Smooth muscle cell (in vitro differentiated cells): ENCODE results near the gene NUCKS1. TPM values are rescaled to one million over a fixed set of nuclear protein-coding genes. Genes with fewer than 3 reads are reported as not detected.

Source experiments
- DNase-seq: peaks from one replicate; lab custom pipeline; 2025; ENCODE audit not compliant: unreplicated experiment; lab: John Stamatoyannopoulos, UW
- H2AFZ ChIP-seq: fragments of 200-600 bp; sonication (generic); 2 replicates; pipeline ENCODE4 v1.6.0; 2016; ENCODE audit warnings: antibody characterized with exemption, low read depth, mild to moderate bottlenecking
- H3F3A ChIP-seq: fragments of 200-600 bp; sonication (generic); 2 replicates; pipeline ENCODE4 v1.6.0; 2017; ENCODE audit warnings: antibody characterized with exemption, low read depth
- H3K27ac ChIP-seq: fragments of 200-600 bp; sonication (generic); 2 replicates; pipeline ENCODE4 v1.5.1; 2016; ENCODE audit warnings: low read depth, mild to moderate bottlenecking
- H3K27me3 ChIP-seq: fragments of 200-600 bp; sonication (generic); 2 replicates; pipeline ENCODE4 v1.6.1; 2016; ENCODE audit warnings: low read depth, mild to moderate bottlenecking
- H3K36me3 ChIP-seq: fragments of 200-600 bp; sonication (generic); 2 replicates; pipeline ENCODE4 v1.5.1; 2016; ENCODE audit warnings: low read depth
- H3K4me1 ChIP-seq: fragments of 200-600 bp; sonication (generic); 2 replicates; pipeline ENCODE4 v1.5.1; 2016; ENCODE audit warnings: low read depth
- H3K4me2 ChIP-seq: fragments of 200-600 bp; sonication (generic); 2 replicates; pipeline ENCODE4 v1.6.0; 2016; ENCODE audit warnings: mild to moderate bottlenecking
- H3K4me3 ChIP-seq: fragments of 200-600 bp; sonication (generic); 2 replicates; pipeline ENCODE4 v1.5.1; 2016; ENCODE audit warnings: mild to moderate bottlenecking
- H3K79me2 ChIP-seq: fragments of 200-600 bp; sonication (generic); 2 replicates; pipeline ENCODE4 v1.6.0; 2016; ENCODE audit warnings: low read depth, mild to moderate bottlenecking
- H3K9ac ChIP-seq: fragments of 200-600 bp; sonication (generic); 2 replicates; pipeline ENCODE4 v1.6.0; 2016; ENCODE audit warnings: low read depth
- H3K9me3 ChIP-seq: fragments of 200-600 bp; sonication (generic); replicated peaks from 2 replicates; pipeline ENCODE4 v1.5.1; 2016; ENCODE audit warnings: low read depth
- H4K20me1 ChIP-seq: fragments of 200-600 bp; sonication (generic); 2 replicates; pipeline ENCODE4 v1.6.0; 2016; ENCODE audit warnings: low read depth
- CTCF ChIP-seq: fragments of 200-600 bp; sonication (generic); IDR thresholded peaks from 2 replicates; pipeline ENCODE4 v1.5.1; 2017; ENCODE audit warnings: borderline replicate concordance, mild to moderate bottlenecking, antibody characterized with exemption; ENCODE audit not compliant: insufficient read depth, poor library complexity, severe bottlenecking
- WGBS: methylation state at CpG from one replicate; pipeline ENCODE4 v1.1.7; 2016; ENCODE audit warnings: low lambda C conversion rate; 5-methylcytosine and 5-hydroxymethylcytosine counted together
- polyA plus RNA-seq: library from polyadenylated mRNA; unstranded; fragments of >200 nt; fragmentation: Nextera tagmentation; extraction: Ambion mirVana; gene quantifications from 2 replicates; pipeline ENCODE4 v1.2.1, GENCODE V29; 2016
- total RNA-seq: library from RNA; depleted of rRNA; stranded (reverse); fragments of >200 nt; gene quantifications from 2 replicates; pipeline ENCODE4 v1.2.3, GENCODE V29; 2014

The NUCKS1 gene
- total and polyA plus RNA-seq, 2 experiments from 2014 or later = 29.1 to 139 TPM

- no peak overlapping the region for H2AFZ ChIP-seq
- no peaks in the 10 kb centered on the region for H3K9me3 ChIP-seq
- H3K27me3 ChIP-seq = no peaks in the 10 kb centered on the region
- no peak overlapping the region for H3K4me3 ChIP-seq
- no peaks in the 10 kb centered on the region for H3K4me1 ChIP-seq
- WGBS = 76% methylated on average over 5 of the region's 5 CpGs
- H3F3A ChIP-seq = no peaks in the 10 kb centered on the region
- no peaks in the 10 kb centered on the region for H3K36me3 ChIP-seq
- no peak overlapping the region for H3K4me2 ChIP-seq
- no peaks in the 10 kb centered on the region for H3K79me2 ChIP-seq
- H3K9ac ChIP-seq = no peak overlapping the region
- no peak for TF ChIP-seq CTCF
- H4K20me1 ChIP-seq = no peaks in the 10 kb centered on the region
- DNase-seq = no peak
- no peak overlapping the region for H3K27ac ChIP-seq
Observed at GRCh38 chr1:205794011-205794730, 44.2 kb upstream of the NUCKS1 start.

GRCh38 chr1:205792961-205793673, 43.1 kb upstream of the NUCKS1 start:
- no peak for TF ChIP-seq CTCF
- no peak for DNase-seq
- H3F3A ChIP-seq = no peaks in the 10 kb centered on the region
- H3K27me3 ChIP-seq = no peaks in the 10 kb centered on the region
- H3K27ac ChIP-seq = no peak overlapping the region
- H3K4me3 ChIP-seq = no peak overlapping the region
- no peak overlapping the region for H2AFZ ChIP-seq
- no peak overlapping the region for H3K4me2 ChIP-seq
- no peaks in the 10 kb centered on the region for H4K20me1 ChIP-seq
- WGBS = 83% methylated on average over 6 of the region's 6 CpGs
- H3K9me3 ChIP-seq = no peaks in the 10 kb centered on the region
- H3K9ac ChIP-seq = no peak overlapping the region
- H3K4me1 ChIP-seq = no peaks in the 10 kb centered on the region
- no peaks in the 10 kb centered on the region for H3K79me2 ChIP-seq
- H3K36me3 ChIP-seq = no peaks in the 10 kb centered on the region

GRCh38 chr1:205792481-205792881, 42.5 kb upstream of the NUCKS1 start:
- Histone ChIP-seq H3K4me1 (peaks cover 2% of the 10 kb centered on the region), H3K4me3 (no peak overlapping the region), H3K27ac (no peak overlapping the region), H3K27me3 (no peaks in the 10 kb centered on the region), H3K9me3 (no peaks in the 10 kb centered on the region), H3K36me3 (no peaks in the 10 kb centered on the region), H3F3A (no peaks in the 10 kb centered on the region), H4K20me1 (no peaks in the 10 kb centered on the region), H3K4me2 (no peak overlapping the region), H3K9ac (no peak overlapping the region), H2AFZ (no peak overlapping the region), H3K79me2 (no peaks in the 10 kb centered on the region)
- no peak for TF ChIP-seq CTCF
- 89% methylated on average over 8 of the region's 8 CpGs for WGBS
- DNase-seq = no peak
